ENCODE measurements around the gene FMN1. TPM values are rescaled to one million over a fixed set of nuclear protein-coding genes. Genes with fewer than 3 reads are reported as not detected.
A peak's percentile ranks its signal among the peaks of the same experiment; 100 is the strongest.

The FMN1 gene
- total and polyA plus RNA-seq, 3 donors from 2014 or later, result 17.7 to 53.7 (median 47.4) TPM

DNA sequence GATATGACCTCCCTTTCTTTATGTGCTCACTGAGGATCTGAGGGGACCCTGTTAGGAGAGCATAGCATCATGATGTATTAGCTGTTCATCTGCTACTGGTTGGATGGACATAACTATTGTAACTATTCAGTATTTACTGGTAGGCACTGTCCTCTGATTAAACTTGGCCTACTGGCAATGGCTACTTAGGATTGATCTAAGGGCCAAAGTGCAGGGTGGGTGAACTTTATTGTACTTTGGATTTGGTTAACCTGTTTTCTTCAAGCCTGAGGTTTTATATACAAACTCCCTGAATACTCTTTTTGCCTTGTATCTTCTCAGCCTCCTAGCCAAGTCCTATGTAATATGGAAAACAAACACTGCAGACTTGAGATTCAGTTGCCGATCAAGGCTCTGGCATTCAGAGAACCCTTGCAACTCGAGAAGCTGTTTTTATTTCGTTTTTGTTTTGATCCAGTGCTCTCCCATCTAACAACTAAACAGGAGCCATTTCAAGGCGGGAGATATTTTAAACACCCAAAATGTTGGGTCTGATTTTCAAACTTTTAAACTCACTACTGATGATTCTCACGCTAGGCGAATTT lies 461.8 kb downstream of the FMN1 start:
- Histone ChIP-seq H3K27ac (no peak overlapping the region), H3K36me3 (ENCODE audit: low read depth, missing control alignments) (no peaks in the 10 kb centered on the region), H3K9me3 (no peaks in the 10 kb centered on the region), H3K4me3 (no peak overlapping the region), H3K27me3 (no peaks in the 10 kb centered on the region), H3K4me1 (no peaks in the 10 kb centered on the region)
- no peak for DNase-seq
- TF ChIP-seq POLR2A (IDR thresholded peaks at IDR 0.05), result no peak
- TF ChIP-seq, protein P1, sequence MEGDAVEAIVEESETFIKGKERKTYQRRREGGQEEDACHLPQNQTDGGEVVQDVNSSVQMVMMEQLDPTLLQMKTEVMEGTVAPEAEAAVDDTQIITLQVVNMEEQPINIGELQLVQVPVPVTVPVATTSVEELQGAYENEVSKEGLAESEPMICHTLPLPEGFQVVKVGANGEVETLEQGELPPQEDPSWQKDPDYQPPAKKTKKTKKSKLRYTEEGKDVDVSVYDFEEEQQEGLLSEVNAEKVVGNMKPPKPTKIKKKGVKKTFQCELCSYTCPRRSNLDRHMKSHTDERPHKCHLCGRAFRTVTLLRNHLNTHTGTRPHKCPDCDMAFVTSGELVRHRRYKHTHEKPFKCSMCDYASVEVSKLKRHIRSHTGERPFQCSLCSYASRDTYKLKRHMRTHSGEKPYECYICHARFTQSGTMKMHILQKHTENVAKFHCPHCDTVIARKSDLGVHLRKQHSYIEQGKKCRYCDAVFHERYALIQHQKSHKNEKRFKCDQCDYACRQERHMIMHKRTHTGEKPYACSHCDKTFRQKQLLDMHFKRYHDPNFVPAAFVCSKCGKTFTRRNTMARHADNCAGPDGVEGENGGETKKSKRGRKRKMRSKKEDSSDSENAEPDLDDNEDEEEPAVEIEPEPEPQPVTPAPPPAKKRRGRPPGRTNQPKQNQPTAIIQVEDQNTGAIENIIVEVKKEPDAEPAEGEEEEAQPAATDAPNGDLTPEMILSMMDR (IDR thresholded peaks at IDR 0.05), result no peak
- 87 to 90% methylated on average over 6 of the region's 6 CpGs for WGBS, 2 donors
- intact Hi-C loops (cut with DNase I; ENCODE audit: low total_unique reads), result no loop called here

DNA sequence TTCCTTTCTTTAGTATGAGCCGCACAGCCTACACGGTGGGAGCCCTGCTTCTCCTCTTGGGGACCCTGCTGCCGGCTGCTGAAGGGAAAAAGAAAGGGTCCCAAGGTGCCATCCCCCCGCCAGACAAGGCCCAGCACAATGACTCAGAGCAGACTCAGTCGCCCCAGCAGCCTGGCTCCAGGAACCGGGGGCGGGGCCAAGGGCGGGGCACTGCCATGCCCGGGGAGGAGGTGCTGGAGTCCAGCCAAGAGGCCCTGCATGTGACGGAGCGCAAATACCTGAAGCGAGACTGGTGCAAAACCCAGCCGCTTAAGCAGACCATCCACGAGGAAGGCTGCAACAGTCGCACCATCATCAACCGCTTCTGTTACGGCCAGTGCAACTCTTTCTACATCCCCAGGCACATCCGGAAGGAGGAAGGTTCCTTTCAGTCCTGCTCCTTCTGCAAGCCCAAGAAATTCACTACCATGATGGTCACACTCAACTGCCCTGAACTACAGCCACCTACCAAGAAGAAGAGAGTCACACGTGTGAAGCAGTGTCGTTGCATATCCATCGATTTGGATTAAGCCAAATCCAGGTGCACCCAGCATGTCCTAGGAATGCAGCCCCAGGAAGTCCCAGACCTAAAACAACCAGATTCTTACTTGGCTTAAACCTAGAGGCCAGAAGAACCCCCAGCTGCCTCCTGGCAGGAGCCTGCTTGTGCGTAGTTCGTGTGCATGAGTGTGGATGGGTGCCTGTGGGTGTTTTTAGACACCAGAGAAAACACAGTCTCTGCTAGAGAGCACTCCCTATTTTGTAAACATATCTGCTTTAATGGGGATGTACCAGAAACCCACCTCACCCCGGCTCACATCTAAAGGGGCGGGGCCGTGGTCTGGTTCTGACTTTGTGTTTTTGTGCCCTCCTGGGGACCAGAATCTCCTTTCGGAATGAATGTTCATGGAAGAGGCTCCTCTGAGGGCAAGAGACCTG lies 463.5 kb downstream of the FMN1 start:
- H3K4me1 ChIP-seq, result no peaks in the 10 kb centered on the region
- intact Hi-C loops (cut with DNase I; ENCODE audit: low total_unique reads), result no loop called here
- 51 to 52% methylated on average over 13 to 27 of the region's 27 CpGs for WGBS, 2 donors
- H3K4me3 ChIP-seq, result no peak overlapping the region
- no peak for TF ChIP-seq POLR2A (IDR thresholded peaks at IDR 0.05)
- TF ChIP-seq, protein P1 (IDR thresholded peaks at IDR 0.05), result no peak
- H3K36me3 ChIP-seq (ENCODE audit: low read depth, missing control alignments), result no peaks in the 10 kb centered on the region
- H3K27ac ChIP-seq, result no peak overlapping the region
- no peaks in the 10 kb centered on the region for H3K9me3 ChIP-seq
- H3K27me3 ChIP-seq, result no peaks in the 10 kb centered on the region
- peak; percentile 28 for DNase-seq

DNA sequence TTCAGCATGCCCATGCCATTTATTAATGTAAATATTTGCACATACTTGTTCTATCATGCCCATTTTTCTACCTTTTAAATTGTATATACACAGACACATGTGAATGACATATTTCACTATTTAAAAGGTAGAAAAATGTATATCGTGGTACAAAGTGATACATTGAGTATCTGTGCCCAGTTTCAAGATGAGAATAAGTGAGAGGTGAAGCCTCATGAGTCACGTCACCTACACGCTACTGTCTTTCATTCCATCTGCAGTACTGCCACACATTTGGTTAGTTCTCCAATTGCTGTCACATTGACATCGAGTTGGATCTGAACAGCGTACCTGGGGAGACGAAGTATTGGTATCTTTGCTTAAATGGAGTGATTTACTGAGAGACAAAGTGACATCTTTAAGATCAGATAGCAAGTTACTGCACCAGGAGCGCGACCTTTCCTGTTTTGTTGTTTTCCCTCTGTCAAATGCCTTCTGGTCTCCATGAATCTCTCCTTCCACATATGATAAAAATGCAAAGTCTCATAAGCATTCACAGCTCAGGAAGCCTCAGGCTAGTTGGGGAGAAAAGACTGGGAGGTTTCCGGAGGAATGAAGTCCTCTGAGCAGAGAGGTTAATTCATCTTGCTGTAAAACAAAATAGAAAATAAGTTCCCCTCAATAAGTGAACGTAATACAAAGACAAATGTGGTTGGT lies 464.7 kb downstream of the FMN1 start:
- intact Hi-C loops (cut with DNase I; ENCODE audit: low total_unique reads), result no loop called here
- TF ChIP-seq POLR2A (IDR thresholded peaks at IDR 0.05), result no peak
- TF ChIP-seq, protein P1 (IDR thresholded peaks at IDR 0.05), result no peak
- Histone ChIP-seq H3K4me3 (no peak overlapping the region), H3K27ac (no peak overlapping the region), H3K4me1 (no peaks in the 10 kb centered on the region), H3K27me3 (no peaks in the 10 kb centered on the region), H3K9me3 (no peaks in the 10 kb centered on the region), H3K36me3 (ENCODE audit: low read depth, missing control alignments) (no peaks in the 10 kb centered on the region)
- no peak for DNase-seq
- WGBS, 2 donors, result 76 to 79% methylated on average over 10 of the region's 10 CpGs

DNA sequence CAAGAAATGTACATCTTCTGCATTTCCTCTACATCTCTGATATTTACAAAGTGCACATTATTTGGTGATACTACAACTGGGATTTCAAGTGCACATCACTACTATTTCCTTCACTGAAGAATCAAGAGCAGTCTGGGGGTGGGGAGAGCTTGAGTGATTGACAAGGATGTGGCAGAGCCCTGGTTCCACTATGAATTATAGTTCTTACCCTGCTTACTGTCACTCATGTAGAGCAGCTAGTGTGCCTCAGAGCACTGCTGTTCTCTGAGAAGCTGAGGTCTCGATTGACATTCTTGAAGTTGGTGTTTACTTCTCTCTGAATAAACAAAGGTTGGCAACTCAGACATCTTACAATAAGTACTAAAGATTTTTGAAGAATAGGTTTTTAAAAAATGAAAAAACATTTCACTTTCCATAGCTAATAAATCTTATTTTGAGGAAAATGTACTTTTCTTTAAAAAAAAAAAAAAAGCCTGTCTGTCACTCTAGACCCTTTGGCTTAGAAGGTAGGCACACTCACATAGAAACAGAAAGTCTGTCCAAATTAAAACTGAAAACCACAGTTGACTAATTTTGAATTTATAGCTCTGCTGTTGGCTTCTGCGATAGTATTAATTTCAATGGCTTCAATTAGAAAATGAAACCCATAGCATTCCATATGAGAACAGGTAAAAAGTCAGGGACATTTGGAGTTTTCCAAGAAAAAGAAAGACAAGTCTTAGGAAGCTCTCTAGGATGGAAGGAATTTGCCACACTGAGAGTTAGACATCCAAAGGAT lies 471.2 kb downstream of the FMN1 start:
- Histone ChIP-seq H3K27ac (no peak overlapping the region), H3K4me1 (peaks cover 7% of the 10 kb centered on the region), H3K4me3 (no peak overlapping the region), H3K27me3 (no peaks in the 10 kb centered on the region), H3K9me3 (no peaks in the 10 kb centered on the region), H3K36me3 (ENCODE audit: low read depth, missing control alignments) (no peaks in the 10 kb centered on the region)
- TF ChIP-seq, protein P1 (IDR thresholded peaks at IDR 0.05), result no peak
- TF ChIP-seq POLR2A (IDR thresholded peaks at IDR 0.05), result no peak
- DNase-seq, result no peak
- intact Hi-C loops (cut with DNase I; ENCODE audit: low total_unique reads), result no loop called here
- 86 to 92% methylated on average over 2 of the region's 2 CpGs for WGBS, 2 donors

All from testis (tissue), 3 donors.